Measurements from ENCODE around the gene PPIA. TPM values are rescaled to one million over a fixed set of nuclear protein-coding genes. Genes with fewer than 3 reads are reported as not detected.
A peak's percentile ranks its signal among the peaks of the same experiment; 100 is the strongest.

The PPIA gene
- total RNA-seq, 1 experiment from 2014 or later, result 2,465 TPM

GRCh38 chr7:44750424-44750823 lies 46.1 kb upstream of the PPIA start:
- ChIA-PET POLR2A (interaction anchor here (1.5 kb wide), 1 partner anchor 111 kb away, joined by 5 read pairs; no protein-coding TSS in a partner anchor), CTCF (interaction anchor here (0.5 to 1.5 kb wide), 2 partner anchors 18 to 249 kb away, joined by 3 to 5 read pairs; no protein-coding TSS in a partner anchor)
- H3K4me1 Mint-ChIP-seq, result peaks cover 46% of the 10 kb centered on the region
- DNase-seq (ENCODE audit: low spot score), result no peak
- H3K27me3 Mint-ChIP-seq (ENCODE audit: low read depth), result no peaks in the 10 kb centered on the region; the same call in 1 of the 2 replicates
- peak overlapping the region; percentile 89 for H3K4me3 Mint-ChIP-seq
- no peak for ATAC-seq
- peaks cover 12% of the 10 kb centered on the region for H3K36me3 Mint-ChIP-seq
- H3K9me3 Mint-ChIP-seq, result no peaks in the 10 kb centered on the region
- TF ChIP-seq ERG (CRISPR knock-in tag; IDR thresholded peaks at IDR 0.05) (no peak), HMGA2 (CRISPR knock-in tag; IDR thresholded peaks at IDR 0.05) (no peak), FOXJ3 (CRISPR knock-in tag; IDR thresholded peaks at IDR 0.05; ENCODE audit: borderline replicate concordance) (no peak), USF1 (CRISPR knock-in tag; IDR thresholded peaks at IDR 0.05) (no peak), SMAD4 (CRISPR knock-in tag; IDR thresholded peaks at IDR 0.05) (no peak), AFF4 (CRISPR knock-in tag; IDR thresholded peaks at IDR 0.05; ENCODE audit: borderline replicate concordance) (no peak), ZBTB43 (CRISPR knock-in tag; IDR thresholded peaks at IDR 0.05) (no peak), ZNF416 (CRISPR knock-in tag; IDR thresholded peaks at IDR 0.05) (no peak), CDX4 (CRISPR knock-in tag; IDR thresholded peaks at IDR 0.05; ENCODE audit: borderline replicate concordance) (no peak), SMAD3 (CRISPR knock-in tag; IDR thresholded peaks at IDR 0.05; ENCODE audit: borderline replicate concordance) (no peak), ZNF263 (CRISPR knock-in tag; IDR thresholded peaks at IDR 0.05; ENCODE audit: low read depth) (no peak), NFE2L1 (CRISPR knock-in tag; IDR thresholded peaks at IDR 0.05) (no peak), ZNF121 (CRISPR knock-in tag; IDR thresholded peaks at IDR 0.05) (no peak), RORB (CRISPR knock-in tag; IDR thresholded peaks at IDR 0.05) (no peak), ZNF281 (CRISPR knock-in tag; IDR thresholded peaks at IDR 0.05) (no peak), FOXK1 (CRISPR knock-in tag; IDR thresholded peaks at IDR 0.05) (no peak)
- no peak overlapping the region for H3K27ac Mint-ChIP-seq

Data from WTC11 (cell line).